GM12878 (cell line): Measurements from ENCODE around the gene LRP5. TPM values are rescaled to one million over a fixed set of nuclear protein-coding genes. Genes with fewer than 3 reads are reported as not detected.

Experiments used
- ATAC-seq: fragments of 200-7000 bp; cut with Tn5 transposase; 3 replicates; pipeline ENCODE4 v1.9.1; 2020; ENCODE audit warnings: mild to moderate bottlenecking, moderate library complexity
- BruUV-seq: library from RNA; stranded (reverse); fragments of 400-500 nt; replicated peaks from 2 replicates; lab custom pipeline; 2021; lab: Mats Ljungman, UMichigan
- CTCF ChIA-PET: fragments of 300-600 bp; sonication (Branson Sonifier 250); formaldehyde crosslinking; extraction: SDS; loops from one replicate; lab custom pipeline; 2021; ENCODE audit warnings: inconsistent platforms; lab: Yijun Ruan, JAX
- POLR2A ChIA-PET: fragments of 350-600 bp; formaldehyde crosslinking; extraction: SDS; loops from one replicate; lab custom pipeline; 2021; ENCODE audit warnings: inconsistent platforms; lab: Charles Lee
- RAD21 ChIA-PET: fragments of 300-600 bp; sonication (Branson Sonifier 250); formaldehyde crosslinking; loops from one replicate; lab custom pipeline; 2023; ENCODE audit warnings: antibody characterized with exemption; ENCODE audit not compliant: unreplicated experiment; lab: Charles Lee
- SMC1A ChIA-PET: fragments of 300-600 bp; sonication (Branson Sonifier 250); formaldehyde crosslinking; loops from one replicate; lab custom pipeline; 2023; ENCODE audit not compliant: unreplicated experiment, uncharacterized antibody; lab: Charles Lee
- DNase-seq: peaks from one replicate; pipeline ENCODE4 v3.0.0-alpha.2; 2011; ENCODE audit warnings: low read depth, low spot score
- FAIRE-seq: peaks from 3 replicates; lab custom pipeline; 2011; peaks lifted over from hg19 to GRCh38; lab: Jason Lieb, UNC
- H2AFZ ChIP-seq: 2 replicates; pipeline ENCODE4 v1.6.0; 2011; ENCODE audit warnings: low read depth, low read length, control low read depth; ENCODE audit not compliant: control insufficient read depth
- H3K27ac ChIP-seq: 2 replicates; pipeline ENCODE4 v1.5.1; 2011; ENCODE audit warnings: control low read depth; ENCODE audit not compliant: control insufficient read depth, insufficient read depth
- H3K27me3 ChIP-seq, 2 experiments: replicated peaks in 1 of 2; 2 replicates each; pipeline versions ENCODE4 v1.6.0 to v1.6.1; 2011; ENCODE audit warnings: low read length in 1 of 2; ENCODE audit not compliant: control insufficient read depth in 2 of 2, insufficient read depth in 2 of 2
- H3K36me3 ChIP-seq, 2 experiments: 2 replicates each; pipeline ENCODE4 v1.5.1; 2011; ENCODE audit warnings: low read length in 1 of 2; ENCODE audit not compliant: control insufficient read depth in 2 of 2, insufficient read depth in 2 of 2
- H3K4me1 ChIP-seq: 2 replicates; pipeline ENCODE4 v1.6.1; 2011; ENCODE audit warnings: mild to moderate bottlenecking, low read length, moderate library complexity, mixed read lengths; ENCODE audit not compliant: control insufficient read depth, insufficient read depth
- H3K4me2 ChIP-seq: 2 replicates; pipeline ENCODE4 v1.6.0; 2011; ENCODE audit warnings: control low read depth; ENCODE audit not compliant: control insufficient read depth, insufficient read depth
- H3K4me3 ChIP-seq: fragments of 200-600 bp; sonication (generic); 2 replicates; pipeline ENCODE4 v1.5.1; 2016
- H3K79me2 ChIP-seq: 2 replicates; pipeline ENCODE4 v1.6.0; 2011; ENCODE audit warnings: low read length; ENCODE audit not compliant: control insufficient read depth, insufficient read depth
- H3K9ac ChIP-seq: 2 replicates; pipeline ENCODE4 v1.8.0; 2011; ENCODE audit warnings: low read length, control low read depth, mixed read lengths; ENCODE audit not compliant: control insufficient read depth, insufficient read depth
- H3K9me3 ChIP-seq: replicated peaks from 3 replicates; pipeline ENCODE4 v1.5.1; 2011; ENCODE audit warnings: mild to moderate bottlenecking, low read length; ENCODE audit not compliant: control insufficient read depth, insufficient read depth
- H4K20me1 ChIP-seq: 2 replicates; pipeline ENCODE4 v1.6.0; 2011; ENCODE audit not compliant: control insufficient read depth, insufficient read depth
- BRCA1 ChIP-seq: IDR thresholded peaks from 2 replicates; pipeline ENCODE4 v1.6.1; 2011; ENCODE audit warnings: low read depth, low read length, improper control_type of control experiment
- FOXK2 ChIP-seq: fragments of 450-650 bp; IDR thresholded peaks from 2 replicates; pipeline ENCODE4 v1.6.1; 2017; ENCODE audit warnings: mild to moderate bottlenecking, moderate library complexity
- TAF1 ChIP-seq: IDR thresholded peaks from 2 replicates; pipeline ENCODE4 v1.6.1; 2011; ENCODE audit warnings: mild to moderate bottlenecking, low read depth, low read length, borderline replicate concordance
- TCF7 ChIP-seq: IDR thresholded peaks from 2 replicates; pipeline ENCODE4 v1.6.1; 2014; ENCODE audit warnings: antibody characterized with exemption, borderline replicate concordance
- WGBS: methylation state at CpG from one replicate; pipeline ENCODE4 v1.1.6; 2016; ENCODE audit warnings: low lambda C conversion rate; ENCODE audit not compliant: insufficient replicate concordance, insufficient coverage; ENCODE audit errors: missing lambda C conversion rate; 5-methylcytosine and 5-hydroxymethylcytosine counted together
- in situ Hi-C: fragments of 300-500 bp; cut with MboI; formaldehyde crosslinking; loops from 9 replicates; pipeline ENCODE4 v1.14.3; 2018; ENCODE audit warnings: mixed read lengths
- intact Hi-C: fragments of 100-400 bp; cut with micrococcal nuclease; formaldehyde crosslinking; loops from one replicate; pipeline ENCODE4 v1.14.2; 2022; ENCODE audit not compliant: unreplicated experiment
- polyA plus RNA-seq, 11 experiments: library from polyadenylated mRNA; depleted of rRNA in 4 of 11; unstranded in 6 of 11; stranded (reverse) in 5 of 11; fragments of >200 nt; fragmentation: Nextera tagmentation in 4 of 11; fragmentation: Illumina TruSeq in 1 of 11; extraction: Ambion mirVana in 4 of 11; extraction: Trizol in 1 of 11; gene quantifications; 1 replicate in 1 of 11; 2 replicates in 10 of 11; pipeline versions ENCODE4 v1.2.1 to v1.2.3, GENCODE V29; 2011 to 2016; ENCODE audit warnings: inconsistent platforms in 2 of 11, missing spikeins in 2 of 11, low read depth in 1 of 11
- total RNA-seq, 4 experiments: library from RNA; depleted of rRNA in 3 of 4; stranded (reverse); fragments of >200 nt in 3 of 4; fragmentation: Illumina TruSeq in 1 of 4; extraction: Trizol in 1 of 4; gene quantifications; 2 replicates each; pipeline versions ENCODE4 v1.2.1 to v1.2.3, GENCODE V29; 2013 to 2021
- TF ChIP-seq, protein P1 (sequence below): fragments of 450-650 bp; IDR thresholded peaks from 2 replicates; pipeline ENCODE4 v1.6.1; 2016; ENCODE audit warnings: mild to moderate bottlenecking, moderate library complexity, borderline replicate concordance

The LRP5 gene
- total and polyA plus RNA-seq, 10 of the 15 experiments (the other 5 are each of a cell fraction or from before 2014, with no cell fraction given) = 0.37 to 34.0 (median 6.6) TPM

DNA sequence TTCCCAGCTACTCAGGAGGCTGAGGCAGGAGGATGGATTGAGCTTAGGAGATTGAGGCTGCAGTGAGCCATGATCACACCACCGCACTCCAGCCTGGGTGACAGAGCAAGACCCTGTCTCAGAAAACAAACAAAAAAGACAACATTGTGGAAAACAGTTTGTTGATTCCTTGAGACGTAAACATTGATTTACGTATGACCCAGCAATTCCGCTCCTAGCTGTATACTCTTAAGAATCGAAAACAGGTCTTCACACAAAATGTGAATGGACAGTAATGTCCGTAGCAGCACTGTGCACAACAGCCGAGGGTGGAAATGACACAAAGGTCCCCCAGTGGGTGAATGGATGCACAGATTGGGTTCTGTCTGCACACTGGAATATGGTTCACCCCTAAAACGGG is 49.3 kb downstream of the LRP5 start:
- FAIRE-seq (no peak), DNase-seq (no peak), ATAC-seq (no peak)
- H3K36me3 ChIP-seq = peaks cover 0 to 12% of the 10 kb centered on the region in 2 experiments; a peak in 3 of 4 replicates
- in situ Hi-C loops (no loop called here), intact Hi-C loops (no loop called here)
- WGBS = 94% methylated on average over 8 of the region's 8 CpGs
- H4K20me1 ChIP-seq = no peaks in the 10 kb centered on the region
- H3K27ac ChIP-seq = no peak overlapping the region
- no TSS peak for BruUV-seq
- CTCF ChIA-PET = no interaction called here
- H3K27me3 ChIP-seq = no peaks in the 10 kb centered on the region
- POLR2A ChIA-PET = interaction anchor here (0.7 kb wide), 1 partner anchor 116 kb away, joined by 3 read pairs; no protein-coding TSS in a partner anchor
- no peaks in the 10 kb centered on the region for H3K79me2 ChIP-seq
- H3K9me3 ChIP-seq = peaks cover 4% of the 10 kb centered on the region; the same call in 2 of the 3 replicates
- TF ChIP-seq FOXK2 = no peak
- no peak for TF ChIP-seq TCF7
- TF ChIP-seq TAF1 = no peak
- no peak for TF ChIP-seq BRCA1
- TF ChIP-seq, protein P1, sequence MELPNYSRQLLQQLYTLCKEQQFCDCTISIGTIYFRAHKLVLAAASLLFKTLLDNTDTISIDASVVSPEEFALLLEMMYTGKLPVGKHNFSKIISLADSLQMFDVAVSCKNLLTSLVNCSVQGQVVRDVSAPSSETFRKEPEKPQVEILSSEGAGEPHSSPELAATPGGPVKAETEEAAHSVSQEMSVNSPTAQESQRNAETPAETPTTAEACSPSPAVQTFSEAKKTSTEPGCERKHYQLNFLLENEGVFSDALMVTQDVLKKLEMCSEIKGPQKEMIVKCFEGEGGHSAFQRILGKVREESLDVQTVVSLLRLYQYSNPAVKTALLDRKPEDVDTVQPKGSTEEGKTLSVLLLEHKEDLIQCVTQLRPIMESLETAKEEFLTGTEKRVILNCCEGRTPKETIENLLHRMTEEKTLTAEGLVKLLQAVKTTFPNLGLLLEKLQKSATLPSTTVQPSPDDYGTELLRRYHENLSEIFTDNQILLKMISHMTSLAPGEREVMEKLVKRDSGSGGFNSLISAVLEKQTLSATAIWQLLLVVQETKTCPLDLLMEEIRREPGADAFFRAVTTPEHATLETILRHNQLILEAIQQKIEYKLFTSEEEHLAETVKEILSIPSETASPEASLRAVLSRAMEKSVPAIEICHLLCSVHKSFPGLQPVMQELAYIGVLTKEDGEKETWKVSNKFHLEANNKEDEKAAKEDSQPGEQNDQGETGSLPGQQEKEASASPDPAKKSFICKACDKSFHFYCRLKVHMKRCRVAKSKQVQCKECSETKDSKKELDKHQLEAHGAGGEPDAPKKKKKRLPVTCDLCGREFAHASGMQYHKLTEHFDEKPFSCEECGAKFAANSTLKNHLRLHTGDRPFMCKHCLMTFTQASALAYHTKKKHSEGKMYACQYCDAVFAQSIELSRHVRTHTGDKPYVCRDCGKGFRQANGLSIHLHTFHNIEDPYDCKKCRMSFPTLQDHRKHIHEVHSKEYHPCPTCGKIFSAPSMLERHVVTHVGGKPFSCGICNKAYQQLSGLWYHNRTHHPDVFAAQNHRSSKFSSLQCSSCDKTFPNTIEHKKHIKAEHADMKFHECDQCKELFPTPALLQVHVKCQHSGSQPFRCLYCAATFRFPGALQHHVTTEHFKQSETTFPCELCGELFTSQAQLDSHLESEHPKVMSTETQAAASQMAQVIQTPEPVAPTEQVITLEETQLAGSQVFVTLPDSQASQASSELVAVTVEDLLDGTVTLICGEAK = no peak
- SMC1A ChIA-PET = no interaction called here
- H2AFZ ChIP-seq = no peak overlapping the region
- H3K4me3 ChIP-seq = no peak overlapping the region
- RAD21 ChIA-PET = no interaction called here
- no peak overlapping the region for H3K4me2 ChIP-seq
- H3K9ac ChIP-seq = no peak overlapping the region
- H3K4me1 ChIP-seq = peaks cover 9% of the 10 kb centered on the region
